ENCODE measurements around the gene SH2B2. TPM values are rescaled to one million over a fixed set of nuclear protein-coding genes. Genes with fewer than 3 reads are reported as not detected.
A peak's percentile ranks its signal among the peaks of the same experiment; 100 is the strongest.
"Not testable (repeated sequence)": the region's sequence is repeated elsewhere in the genome, so short reads cannot be mapped to it uniquely, and the experiment has no call there.

SH2B2 gene
- total RNA-seq, 1 donor: 9.2 TPM

- not testable (repeated sequence) for H3K27me3 ChIP-seq (ENCODE audit: insufficient read depth, low read length); H3K9me3 ChIP-seq (ENCODE audit: low read depth, low read length); H3K4me1 ChIP-seq (ENCODE audit: insufficient read depth, low read length); H3K4me3 ChIP-seq (ENCODE audit: low read length)
These were observed 38.4 kb downstream of the SH2B2 start for GRCh38 chr7:102325106-102325505.

- H3K4me1 ChIP-seq (ENCODE audit: insufficient read depth, low read length): no peaks in the 10 kb centered on the region
- H3K9me3 ChIP-seq (ENCODE audit: low read depth, low read length): no peaks in the 10 kb centered on the region
- H3K4me3 ChIP-seq (ENCODE audit: low read length): no peak overlapping the region
- H3K27me3 ChIP-seq (ENCODE audit: insufficient read depth, low read length): no peaks in the 10 kb centered on the region
These were observed 39.7 kb downstream of the SH2B2 start for GRCh38 chr7:102326157-102326889.

GRCh38 chr7:102327183-102327582 is 40.5 kb downstream of the SH2B2 start:
- H3K4me1 ChIP-seq (ENCODE audit: insufficient read depth, low read length); H3K9me3 ChIP-seq (ENCODE audit: low read depth, low read length); H3K27me3 ChIP-seq (ENCODE audit: insufficient read depth, low read length); H3K4me3 ChIP-seq (ENCODE audit: low read length): not testable (repeated sequence)

- not testable (repeated sequence) for H3K4me1 ChIP-seq (ENCODE audit: insufficient read depth, low read length); H3K27me3 ChIP-seq (ENCODE audit: insufficient read depth, low read length); H3K4me3 ChIP-seq (ENCODE audit: low read length); H3K9me3 ChIP-seq (ENCODE audit: low read depth, low read length)
These were observed 42.2 kb downstream of the SH2B2 start for GRCh38 chr7:102328863-102329262.

GRCh38 chr7:102329366-102329765 is 42.7 kb downstream of the SH2B2 start:
- H3K27me3 ChIP-seq (ENCODE audit: insufficient read depth, low read length); H3K9me3 ChIP-seq (ENCODE audit: low read depth, low read length); H3K4me3 ChIP-seq (ENCODE audit: low read length); H3K4me1 ChIP-seq (ENCODE audit: insufficient read depth, low read length): not testable (repeated sequence)

- H3K4me1 ChIP-seq (ENCODE audit: insufficient read depth, low read length); H3K9me3 ChIP-seq (ENCODE audit: low read depth, low read length); H3K4me3 ChIP-seq (ENCODE audit: low read length); H3K27me3 ChIP-seq (ENCODE audit: insufficient read depth, low read length): not testable (repeated sequence)
These were observed 44.2 kb downstream of the SH2B2 start for GRCh38 chr7:102330666-102331460.

- H3K27me3 ChIP-seq (ENCODE audit: insufficient read depth, low read length); H3K4me3 ChIP-seq (ENCODE audit: low read length); H3K4me1 ChIP-seq (ENCODE audit: insufficient read depth, low read length): not testable (repeated sequence)
These were observed 48.9 kb downstream of the SH2B2 start for GRCh38 chr7:102335574-102335973.

GRCh38 chr7:102337002-102337401 is 50.3 kb downstream of the SH2B2 start:
- not testable (repeated sequence) for H3K4me3 ChIP-seq (ENCODE audit: low read length); H3K4me1 ChIP-seq (ENCODE audit: insufficient read depth, low read length); H3K27me3 ChIP-seq (ENCODE audit: insufficient read depth, low read length)

More at GRCh38 chr7:102335574-102335973, 48.9 kb downstream of the SH2B2 start:
- H3K9me3 ChIP-seq (ENCODE audit: low read depth, low read length): not testable (repeated sequence)

GRCh38 chr7:102337420-102337819 is 50.8 kb downstream of the SH2B2 start:
- not testable (repeated sequence) for H3K9me3 ChIP-seq (ENCODE audit: low read depth, low read length); H3K4me3 ChIP-seq (ENCODE audit: low read length); H3K4me1 ChIP-seq (ENCODE audit: insufficient read depth, low read length); H3K27me3 ChIP-seq (ENCODE audit: insufficient read depth, low read length)

More at GRCh38 chr7:102337002-102337401, 50.3 kb downstream of the SH2B2 start:
- H3K9me3 ChIP-seq (ENCODE audit: low read depth, low read length): not testable (repeated sequence)

- not testable (repeated sequence) for H3K4me3 ChIP-seq (ENCODE audit: low read length)
These were observed 54.1 kb downstream of the SH2B2 start for GRCh38 chr7:102340599-102341368.

GRCh38 chr7:102346983-102347382 is 60.3 kb downstream of the SH2B2 start:
- not testable (repeated sequence) for H3K9me3 ChIP-seq (ENCODE audit: low read depth, low read length); H3K4me1 ChIP-seq (ENCODE audit: insufficient read depth, low read length); H3K27me3 ChIP-seq (ENCODE audit: insufficient read depth, low read length)

More at GRCh38 chr7:102340599-102341368, 54.1 kb downstream of the SH2B2 start:
- H3K4me1 ChIP-seq (ENCODE audit: insufficient read depth, low read length); H3K27me3 ChIP-seq (ENCODE audit: insufficient read depth, low read length); H3K9me3 ChIP-seq (ENCODE audit: low read depth, low read length): not testable (repeated sequence)

GRCh38 chr7:102356344-102356743 is 69.7 kb downstream of the SH2B2 start, which contains the start of gene SPDYE6:
Gene SPDYE6, minus strand, starts transcription at chr7:102356444. Its CDS starts 421 bp downstream, at chr7:102356023.
- H3K27me3 ChIP-seq (ENCODE audit: insufficient read depth, low read length); H3K4me3 ChIP-seq (ENCODE audit: low read length); H3K9me3 ChIP-seq (ENCODE audit: low read depth, low read length); H3K4me1 ChIP-seq (ENCODE audit: insufficient read depth, low read length): not testable (repeated sequence)

More at GRCh38 chr7:102346983-102347382, 60.3 kb downstream of the SH2B2 start:
- H3K4me3 ChIP-seq (ENCODE audit: low read length): not testable (repeated sequence)

- H3K27me3 ChIP-seq (ENCODE audit: insufficient read depth, low read length); H3K9me3 ChIP-seq (ENCODE audit: low read depth, low read length); H3K4me1 ChIP-seq (ENCODE audit: insufficient read depth, low read length): not testable (repeated sequence)
- H3K4me3 ChIP-seq (ENCODE audit: low read length): peak overlapping the region; percentile 58
These were observed 77.1 kb downstream of the SH2B2 start for GRCh38 chr7:102363549-102364393.

GRCh38 chr7:102364394-102364886 is 77.8 kb downstream of the SH2B2 start:
- not testable (repeated sequence) for H3K27me3 ChIP-seq (ENCODE audit: insufficient read depth, low read length); H3K4me1 ChIP-seq (ENCODE audit: insufficient read depth, low read length); H3K9me3 ChIP-seq (ENCODE audit: low read depth, low read length)
- peak overlapping the region; percentile 58 for H3K4me3 ChIP-seq (ENCODE audit: low read length)
